ENCODE data around the gene PLEKHG2. TPM values are rescaled to one million over a fixed set of nuclear protein-coding genes. Genes with fewer than 3 reads are reported as not detected.
A peak's percentile ranks its signal among the peaks of the same experiment; 100 is the strongest.

Gene PLEKHG2
- total and polyA plus RNA-seq, 9 of the 15 experiments (the other 6 are each of a cell fraction or from before 2014, with no cell fraction given): 0.98 to 45.7 (median 9.8) TPM

DNA sequence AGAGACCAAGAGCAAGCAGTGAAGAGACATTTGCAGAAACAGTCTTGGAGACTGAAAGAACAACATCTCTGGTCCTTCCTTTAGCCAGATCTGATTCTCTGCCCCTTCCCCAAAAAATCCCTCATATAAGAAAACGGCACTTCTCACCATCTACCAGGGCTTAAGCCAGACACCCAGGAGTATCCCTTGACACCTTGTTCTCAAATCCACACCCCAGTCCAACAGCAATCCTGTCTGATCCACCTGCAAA, 1.7 kb upstream of the PLEKHG2 start (continued):
- TF ChIP-seq, protein P1, sequence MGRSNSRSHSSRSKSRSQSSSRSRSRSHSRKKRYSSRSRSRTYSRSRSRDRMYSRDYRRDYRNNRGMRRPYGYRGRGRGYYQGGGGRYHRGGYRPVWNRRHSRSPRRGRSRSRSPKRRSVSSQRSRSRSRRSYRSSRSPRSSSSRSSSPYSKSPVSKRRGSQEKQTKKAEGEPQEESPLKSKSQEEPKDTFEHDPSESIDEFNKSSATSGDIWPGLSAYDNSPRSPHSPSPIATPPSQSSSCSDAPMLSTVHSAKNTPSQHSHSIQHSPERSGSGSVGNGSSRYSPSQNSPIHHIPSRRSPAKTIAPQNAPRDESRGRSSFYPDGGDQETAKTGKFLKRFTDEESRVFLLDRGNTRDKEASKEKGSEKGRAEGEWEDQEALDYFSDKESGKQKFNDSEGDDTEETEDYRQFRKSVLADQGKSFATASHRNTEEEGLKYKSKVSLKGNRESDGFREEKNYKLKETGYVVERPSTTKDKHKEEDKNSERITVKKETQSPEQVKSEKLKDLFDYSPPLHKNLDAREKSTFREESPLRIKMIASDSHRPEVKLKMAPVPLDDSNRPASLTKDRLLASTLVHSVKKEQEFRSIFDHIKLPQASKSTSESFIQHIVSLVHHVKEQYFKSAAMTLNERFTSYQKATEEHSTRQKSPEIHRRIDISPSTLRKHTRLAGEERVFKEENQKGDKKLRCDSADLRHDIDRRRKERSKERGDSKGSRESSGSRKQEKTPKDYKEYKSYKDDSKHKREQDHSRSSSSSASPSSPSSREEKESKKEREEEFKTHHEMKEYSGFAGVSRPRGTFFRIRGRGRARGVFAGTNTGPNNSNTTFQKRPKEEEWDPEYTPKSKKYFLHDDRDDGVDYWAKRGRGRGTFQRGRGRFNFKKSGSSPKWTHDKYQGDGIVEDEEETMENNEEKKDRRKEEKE (IDR thresholded peaks at IDR 0.05; ENCODE audit: borderline replicate concordance in 1 of 2, control insufficient read depth in 1 of 2, low read depth in 2 of 2, low read length in 1 of 2): peak in 1 of 2 experiments; percentile 14; a peak in 1 of 4 replicates
- no peak for TF ChIP-seq NR1H2 (CRISPR knock-in tag; IDR thresholded peaks at IDR 0.05)
- no peak for TF ChIP-seq TAF15 (IDR thresholded peaks at IDR 0.05; ENCODE audit: low read depth, low read length)
- TF ChIP-seq, protein P2, sequence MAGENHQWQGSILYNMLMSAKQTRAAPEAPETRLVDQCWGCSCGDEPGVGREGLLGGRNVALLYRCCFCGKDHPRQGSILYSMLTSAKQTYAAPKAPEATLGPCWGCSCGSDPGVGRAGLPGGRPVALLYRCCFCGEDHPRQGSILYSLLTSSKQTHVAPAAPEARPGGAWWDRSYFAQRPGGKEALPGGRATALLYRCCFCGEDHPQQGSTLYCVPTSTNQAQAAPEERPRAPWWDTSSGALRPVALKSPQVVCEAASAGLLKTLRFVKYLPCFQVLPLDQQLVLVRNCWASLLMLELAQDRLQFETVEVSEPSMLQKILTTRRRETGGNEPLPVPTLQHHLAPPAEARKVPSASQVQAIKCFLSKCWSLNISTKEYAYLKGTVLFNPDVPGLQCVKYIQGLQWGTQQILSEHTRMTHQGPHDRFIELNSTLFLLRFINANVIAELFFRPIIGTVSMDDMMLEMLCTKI (IDR thresholded peaks at IDR 0.05; ENCODE audit: partially characterized antibody): no peak
